HG03175 (cell line): ENCODE data around the gene BDKRB1.
"Not testable (repeated sequence)": the region's sequence is repeated elsewhere in the genome, so short reads cannot be mapped to it uniquely, and the experiment has no call there.

Experiments used
- ATAC-seq: cut with Tn5 transposase; IDR thresholded peaks from one replicate; pipeline ENCODE4 v1.9.1; 2021; ENCODE audit warnings: mild to moderate bottlenecking, moderate library complexity; ENCODE audit not compliant: unreplicated experiment

Gene BDKRB1

DNA sequence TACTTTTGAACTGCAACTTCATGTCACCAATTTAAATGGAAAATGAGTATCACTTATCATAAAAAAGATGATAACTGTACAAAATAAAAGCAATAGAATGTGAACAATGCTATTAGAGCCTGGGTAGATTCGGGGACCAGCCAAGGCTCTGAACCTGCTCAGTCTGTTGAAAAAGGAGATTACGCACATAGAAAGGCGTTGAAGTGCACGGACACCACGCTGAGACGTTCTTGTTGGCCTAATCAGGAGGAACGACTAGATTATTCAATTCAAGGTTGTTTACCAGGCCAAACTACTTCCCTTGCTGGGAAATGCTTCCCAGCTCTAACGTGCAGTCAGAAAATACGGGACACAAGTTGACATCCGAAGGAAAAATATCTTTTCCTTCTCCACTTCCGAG lies 23.5 kb upstream of the BDKRB1 start:
- ATAC-seq = no peak

GRCh38 chr14:96233661-96234060 lies 22.3 kb upstream of the BDKRB1 start:
- ATAC-seq = no peak

GRCh38 chr14:96235426-96235825 lies 20.6 kb upstream of the BDKRB1 start:
- ATAC-seq = no peak

- no peak for ATAC-seq
Observed at GRCh38 chr14:96237641-96238040, 18.4 kb upstream of the BDKRB1 start.

- ATAC-seq = no peak
Observed at GRCh38 chr14:96238676-96239265, 17.2 kb upstream of the BDKRB1 start.

DNA sequence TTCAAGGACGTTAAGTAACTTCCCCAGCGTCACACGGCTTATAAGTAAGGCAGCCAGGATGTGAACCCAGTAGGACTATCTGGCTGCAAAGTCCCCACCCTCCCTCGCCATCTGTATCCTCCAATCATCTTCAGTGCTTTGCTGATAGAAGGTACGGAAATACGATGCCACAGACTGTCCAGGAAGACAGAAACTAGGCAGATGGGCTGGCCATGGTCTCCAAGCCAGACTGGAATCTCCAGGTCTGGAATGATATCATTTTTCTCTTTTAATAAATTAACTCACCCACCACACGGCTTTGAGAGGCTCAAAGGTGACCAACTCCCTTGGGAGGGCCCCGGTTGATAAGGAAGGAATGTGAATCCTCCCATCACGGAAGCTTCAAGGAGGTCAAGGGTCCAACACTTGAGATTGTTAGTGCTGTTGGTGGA lies 16.3 kb upstream of the BDKRB1 start:
- no peak for ATAC-seq

DNA sequence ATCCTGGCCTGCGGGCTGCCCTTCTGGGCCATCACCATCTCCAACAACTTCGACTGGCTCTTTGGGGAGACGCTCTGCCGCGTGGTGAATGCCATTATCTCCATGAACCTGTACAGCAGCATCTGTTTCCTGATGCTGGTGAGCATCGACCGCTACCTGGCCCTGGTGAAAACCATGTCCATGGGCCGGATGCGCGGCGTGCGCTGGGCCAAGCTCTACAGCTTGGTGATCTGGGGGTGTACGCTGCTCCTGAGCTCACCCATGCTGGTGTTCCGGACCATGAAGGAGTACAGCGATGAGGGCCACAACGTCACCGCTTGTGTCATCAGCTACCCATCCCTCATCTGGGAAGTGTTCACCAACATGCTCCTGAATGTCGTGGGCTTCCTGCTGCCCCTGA lies 15.4 kb upstream of the BDKRB1 start:
- no peak for ATAC-seq

GRCh38 chr14:96242126-96242525 lies 13.9 kb upstream of the BDKRB1 start:
- ATAC-seq = no peak

- no peak for ATAC-seq
Observed at GRCh38 chr14:96243785-96244184, 12.2 kb upstream of the BDKRB1 start.

GRCh38 chr14:96245074-96245473 lies 10.9 kb upstream of the BDKRB1 start:
- not testable (repeated sequence) for ATAC-seq

DNA sequence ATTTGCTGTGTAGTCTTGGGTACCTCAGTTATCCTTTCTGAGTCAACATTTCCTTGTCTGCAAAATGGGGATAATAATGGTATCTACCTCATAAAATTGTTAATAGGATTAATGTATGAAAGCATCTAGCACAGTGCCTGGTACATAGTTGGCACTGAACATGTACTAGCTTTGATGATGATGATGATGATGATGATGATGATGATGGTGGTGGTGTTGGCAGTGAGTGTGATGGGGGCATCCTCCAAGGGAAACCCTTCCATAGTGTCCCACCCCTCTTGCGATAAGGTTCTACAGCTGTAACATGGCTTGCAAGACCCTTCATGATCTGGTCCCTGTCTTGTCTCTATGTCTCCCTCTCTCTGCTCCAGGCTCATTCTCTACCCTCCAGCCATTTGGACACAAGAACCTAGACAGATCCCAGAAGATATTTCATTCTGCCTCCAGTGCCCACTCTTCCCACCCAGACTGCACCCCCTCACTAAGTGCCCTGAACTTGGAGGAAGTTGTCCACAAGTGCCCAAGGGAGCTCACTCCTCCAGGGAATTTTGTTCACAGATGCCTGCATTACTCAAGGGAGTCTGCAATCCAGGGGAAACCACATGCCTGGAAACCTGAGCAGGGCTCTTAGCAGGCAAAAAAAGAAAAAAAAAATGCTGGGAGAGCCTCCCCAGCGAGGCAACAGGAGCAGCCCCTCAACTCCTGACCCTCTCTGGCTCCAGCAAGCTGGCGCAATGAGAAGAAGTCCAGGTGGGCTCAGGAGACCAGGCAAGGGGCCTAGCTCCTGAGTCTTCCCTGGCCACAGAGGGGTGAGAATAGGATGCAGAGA lies 10.1 kb upstream of the BDKRB1 start:
- ATAC-seq = no peak

DNA sequence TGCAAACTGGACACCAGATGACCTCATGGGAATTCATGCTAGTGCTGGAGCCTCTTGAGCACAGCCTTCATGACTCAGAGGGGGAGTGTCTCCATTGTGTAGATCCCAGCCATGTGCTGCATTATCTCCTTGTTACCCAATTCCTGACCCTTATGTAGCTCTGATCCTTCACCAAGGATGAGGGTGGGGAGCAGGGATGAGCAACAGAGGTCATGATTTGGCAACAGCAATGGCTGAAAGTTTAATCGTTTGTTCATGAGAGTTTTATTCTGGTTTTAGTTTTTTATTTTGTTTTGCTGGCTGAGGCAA lies 9.5 kb upstream of the BDKRB1 start:
- no peak for ATAC-seq

GRCh38 chr14:96247031-96247430 lies 9.0 kb upstream of the BDKRB1 start:
- ATAC-seq = no peak

DNA sequence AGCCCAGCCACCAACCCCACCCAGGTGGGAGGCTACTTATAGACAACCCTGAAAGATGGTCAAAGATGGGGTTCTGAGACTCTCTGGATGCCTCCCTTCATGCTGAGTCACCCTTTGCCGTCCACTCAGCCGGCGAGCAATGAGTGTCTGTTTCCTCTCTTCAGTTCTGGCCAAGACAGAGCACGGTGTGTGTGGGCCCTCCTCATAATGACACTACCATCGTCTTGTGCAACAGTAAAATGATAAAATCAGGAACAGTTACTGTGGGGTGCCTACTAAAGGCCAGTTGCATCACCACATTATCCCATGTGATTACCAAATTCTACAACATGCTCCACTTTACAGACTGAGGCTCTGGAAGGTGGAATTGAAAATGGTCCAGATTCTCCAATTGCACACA lies 7.0 kb upstream of the BDKRB1 start:
- no peak for ATAC-seq

- no peak for ATAC-seq
Observed at GRCh38 chr14:96250485-96250884, 5.5 kb upstream of the BDKRB1 start.

GRCh38 chr14:96251656-96252155 lies 4.3 kb upstream of the BDKRB1 start:
- no peak for ATAC-seq

DNA sequence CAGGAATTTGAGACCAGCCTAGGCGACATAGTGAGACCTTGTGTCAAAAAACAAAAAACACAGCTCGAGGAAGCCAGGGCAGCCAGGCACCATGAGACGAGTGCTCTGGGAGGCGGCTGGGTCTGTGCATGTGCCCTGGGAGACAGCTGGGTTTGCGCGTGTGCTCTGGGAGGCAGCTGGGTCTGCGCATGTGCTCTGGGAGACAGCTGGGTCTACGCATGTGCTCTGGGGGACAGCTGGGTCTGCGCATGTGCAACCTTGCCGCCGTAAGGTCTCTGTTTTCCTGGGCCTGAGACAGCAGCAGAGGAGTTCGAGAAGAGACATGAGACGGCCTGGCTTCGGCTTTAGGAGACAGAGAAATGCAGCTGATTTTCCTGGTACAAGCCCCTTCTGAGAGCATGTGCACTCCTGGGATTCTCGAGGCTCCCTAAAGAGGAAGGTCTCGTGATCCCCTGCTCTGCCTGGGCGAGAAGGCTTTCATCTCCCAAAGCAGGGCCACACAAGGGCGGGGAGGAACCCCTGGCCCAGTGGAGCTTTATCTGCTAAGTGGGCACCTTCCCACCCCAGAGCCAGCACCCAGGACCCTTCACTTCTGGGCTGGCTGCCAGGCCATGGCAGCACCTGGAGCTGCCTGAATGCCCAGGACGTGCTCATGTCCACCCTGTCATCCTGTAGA lies 3.5 kb upstream of the BDKRB1 start:
- ATAC-seq = no peak

- no peak for ATAC-seq
Observed at GRCh38 chr14:96252999-96253539, 2.9 kb upstream of the BDKRB1 start.

DNA sequence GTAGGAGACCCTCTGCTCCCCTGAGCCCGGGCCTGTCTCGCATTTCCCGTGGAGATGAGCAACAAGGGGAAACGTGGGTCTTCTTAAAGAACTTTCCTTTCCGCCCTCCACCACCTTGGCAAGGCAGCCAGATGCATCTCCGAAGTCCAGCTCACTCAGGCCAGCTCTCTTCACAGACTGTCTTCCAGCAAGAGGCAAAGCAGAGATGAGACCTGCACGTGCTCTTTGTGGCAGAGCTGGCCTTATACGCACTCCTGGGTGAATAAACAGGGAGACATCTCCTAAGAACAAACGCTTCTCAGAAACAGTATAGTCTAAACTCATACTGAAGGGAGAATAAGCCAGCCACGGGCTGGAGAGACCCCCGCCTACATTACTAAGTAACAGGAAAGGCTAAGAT lies 1.3 kb upstream of the BDKRB1 start:
- ATAC-seq = no peak

DNA sequence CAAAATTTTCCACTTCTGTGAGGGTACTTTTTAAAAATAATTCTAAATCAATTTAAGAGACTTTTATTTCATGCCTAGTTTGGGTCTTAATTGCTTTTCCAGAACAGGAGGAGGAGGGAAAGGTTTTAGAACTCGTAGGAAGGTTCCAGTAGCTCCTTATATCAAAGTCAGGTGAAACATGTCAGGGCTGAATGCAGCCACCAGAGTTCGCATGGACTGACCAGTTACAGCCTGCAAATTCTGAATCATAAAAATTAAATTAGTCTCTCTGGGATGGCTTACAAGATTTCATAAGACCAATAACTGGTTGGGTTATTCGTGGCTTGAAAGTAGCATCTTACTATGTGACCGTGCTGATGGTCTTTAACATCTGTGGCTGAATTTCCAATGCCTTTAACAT lies 397 bp downstream of the BDKRB1 start:
- no peak for ATAC-seq

DNA sequence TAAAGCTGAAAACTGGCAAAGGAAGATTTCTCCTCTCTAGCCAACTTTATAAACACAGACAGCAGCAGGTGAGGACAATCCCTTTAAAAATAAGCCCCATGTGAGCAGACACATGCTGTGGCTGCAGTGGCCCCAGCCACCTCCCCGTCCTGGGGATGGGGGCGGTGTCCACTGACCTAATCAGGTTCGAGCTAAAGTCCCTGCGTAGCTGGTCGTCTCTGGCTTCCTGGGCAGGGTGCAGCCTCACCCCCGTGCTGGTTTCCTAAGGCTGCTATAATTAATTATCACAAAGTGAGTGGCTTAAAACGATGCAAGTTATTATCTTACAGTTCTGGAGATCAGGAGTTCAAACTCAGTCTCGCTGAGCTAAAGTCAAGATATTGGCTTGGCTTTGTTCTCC lies 1.0 kb downstream of the BDKRB1 start:
- no peak for ATAC-seq

DNA sequence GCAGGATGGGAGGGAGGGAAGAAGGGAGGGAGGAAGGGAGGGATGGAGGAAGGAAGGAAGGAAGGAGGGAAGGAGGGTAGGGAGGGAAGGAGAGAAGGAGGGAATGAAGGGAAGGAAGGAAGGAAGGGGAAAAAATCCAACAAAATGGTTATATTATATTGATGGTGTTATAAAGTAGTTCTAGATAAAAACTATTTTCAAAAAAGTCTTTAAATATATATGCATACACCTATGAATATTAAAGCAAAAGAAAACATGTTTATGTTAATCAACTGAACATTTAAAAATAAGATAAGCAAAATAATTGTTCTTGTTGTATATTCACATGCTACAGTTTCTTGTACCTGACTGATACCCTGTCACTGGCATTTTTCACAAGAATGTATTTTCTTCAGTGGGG lies 1.9 kb downstream of the BDKRB1 start:
- ATAC-seq = no peak
